Stimulated activated CD8-positive, alpha-beta memory T cell treated with anti-CD3 and anti-CD28 coated beads, Interleukin-2, amount 100 ng/mL, for 1 hour (primary cell): ENCODE measurements around the gene PFN1.

Experiments
- DNase-seq, 2 donors: peaks; one replicate each; pipeline ENCODE4 v3.0.0-alpha.2; 2020; ENCODE audit warnings: low read depth in 2 of 2

The PFN1 gene

GRCh38 chr17:4948166-4948930, at the start of gene PFN1:
TSS of gene PFN1 (minus strand) at chr17:4948530. CDS start at chr17:4948394, 136 bp downstream.
- peak; percentile 77 to 85 for DNase-seq

- peak; percentile 81 to 86 for DNase-seq
Observed at GRCh38 chr17:4997302-4998026, 49.1 kb upstream of the PFN1 start, which contains the start of the genes INCA1 and KIF1C. TSS of gene INCA1 (minus strand) at chr17:4997522. CDS start at chr17:4994437, 3,085 bp downstream. TSS of gene KIF1C (plus strand) at chr17:4997950. CDS start at chr17:5000247, 2,297 bp downstream.

GRCh38 chr17:4994081-4994595, 45.8 kb upstream of the PFN1 start:
- DNase-seq, result no peak

GRCh38 chr17:4987767-4988567, 39.6 kb upstream of the PFN1 start:
- no peak for DNase-seq

- DNase-seq, result peak; percentile 78 to 79
Observed at GRCh38 chr17:4986951-4987766, 38.8 kb upstream of the PFN1 start, which contains the start of gene CAMTA2. TSS of gene CAMTA2 (minus strand) at chr17:4987675. CDS start at chr17:4986222, 1,453 bp downstream.

GRCh38 chr17:4986403-4986802, 38.1 kb upstream of the PFN1 start:
- no peak for DNase-seq

- no peak for DNase-seq
Observed at GRCh38 chr17:4982305-4982704, 34.0 kb upstream of the PFN1 start.

- no peak for DNase-seq
Observed at GRCh38 chr17:4980644-4981216, 32.4 kb upstream of the PFN1 start.

- DNase-seq, result no peak
Observed at GRCh38 chr17:4978726-4979125, 30.4 kb upstream of the PFN1 start.

- DNase-seq, result no peak
Observed at GRCh38 chr17:4974115-4974670, 25.9 kb upstream of the PFN1 start.

GRCh38 chr17:4973256-4974114, 25.2 kb upstream of the PFN1 start:
- no peak for DNase-seq

GRCh38 chr17:4972752-4973151, 24.4 kb upstream of the PFN1 start:
- DNase-seq, result no peak

GRCh38 chr17:4972322-4972721, 24.0 kb upstream of the PFN1 start:
- DNase-seq, result no peak

- no peak for DNase-seq
Observed at GRCh38 chr17:4971826-4972225, 23.5 kb upstream of the PFN1 start.

- DNase-seq, result no peak
Observed at GRCh38 chr17:4970273-4970672, 21.9 kb upstream of the PFN1 start.

GRCh38 chr17:4969551-4970173, 21.3 kb upstream of the PFN1 start:
- no peak for DNase-seq

- DNase-seq, result no peak
Observed at GRCh38 chr17:4969047-4969550, 20.8 kb upstream of the PFN1 start.

- no peak for DNase-seq
Observed at GRCh38 chr17:4968486-4969046, 20.2 kb upstream of the PFN1 start.
